Vagina (tissue), 2 donors: ENCODE results near the gene NFIB.

ENCODE experiments used
- CTCF ChIP-seq, 3 experiments: fragments of 450-650 bp in 2 of 3; fragments of 200-600 bp in 1 of 3; sonication (generic) in 1 of 3; IDR thresholded peaks; one replicate each; pipeline ENCODE4 v1.5.1; 2017 to 2019; ENCODE audit warnings: antibody characterized with exemption in 3 of 3, mild to moderate bottlenecking in 2 of 3, moderate library complexity in 2 of 3
- POLR2A ChIP-seq, 2 donors: fragments of 450-650 bp; IDR thresholded peaks; one replicate each; pipeline ENCODE4 v1.6.1; 2017; ENCODE audit warnings: antibody characterized with exemption in 2 of 2, mild to moderate bottlenecking in 2 of 2, moderate library complexity in 2 of 2
- POLR2AphosphoS5 ChIP-seq, 2 donors: sonication (generic); formaldehyde crosslinking; IDR thresholded peaks; one replicate each; pipeline ENCODE4 v1.9.0; 2017; ENCODE audit warnings: antibody characterized with exemption in 2 of 2, mild to moderate bottlenecking in 2 of 2, low read depth in 1 of 2; ENCODE audit not compliant: insufficient read depth in 1 of 2

- TF ChIP-seq CTCF (IDR thresholded peaks at IDR 0.05) (no peak), POLR2AphosphoS5 (IDR thresholded peaks at IDR 0.05; ENCODE audit: insufficient read depth in 1 of 2, low read depth in 1 of 2) (no peak), POLR2A (IDR thresholded peaks at IDR 0.05) (no peak)
Observed at GRCh38 chr9:14136047-14136635, 177.8 kb downstream of the NFIB start.
